ENCODE results near the gene RNASEH2B.

DNA sequence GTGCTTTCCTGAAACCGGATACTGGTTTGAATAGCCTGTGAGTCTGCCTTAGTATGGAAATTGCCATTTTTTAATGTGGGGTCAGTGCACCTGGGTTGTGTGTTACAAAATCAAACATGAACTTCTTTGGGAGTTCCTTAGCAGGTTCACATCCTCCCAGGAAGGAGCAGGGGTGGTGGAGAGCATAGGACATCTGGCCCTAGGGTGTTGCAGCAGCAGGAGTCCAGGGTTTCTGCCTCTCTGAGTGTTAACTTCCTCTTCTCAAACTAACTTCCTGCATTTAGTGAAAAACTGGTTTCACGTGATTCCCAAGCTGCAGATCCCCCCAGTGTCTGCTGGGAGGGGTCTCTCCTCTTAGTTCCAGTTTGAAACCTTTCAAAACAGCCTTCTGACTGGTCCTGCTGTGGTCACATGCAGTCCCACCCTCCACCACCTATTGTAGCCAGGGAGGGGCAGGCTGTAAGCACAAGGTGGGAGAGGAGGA, 7.2 kb downstream of the RNASEH2B start:
- TF ChIP-seq POLR2A (IDR thresholded peaks at IDR 0.05; ENCODE audit: low read depth, low read length) (0 out of 2 replicates have a peak, but pooled peaks have one; percentile 25), POLR2AphosphoS5 (IDR thresholded peaks at IDR 0.05; ENCODE audit: low read depth, low read length) (peak; percentile 38; the same call in 1 of the 2 replicates), TAF1 (IDR thresholded peaks at IDR 0.05; ENCODE audit: borderline replicate concordance, low read depth, low read length) (no peak)

Data from GM12892 (cell line).